Thoracic aorta (tissue), 2 donors: Measurements from ENCODE around the gene TLE7. TPM values are rescaled to one million over a fixed set of nuclear protein-coding genes. Genes with fewer than 3 reads are reported as not detected.

Experiments
- ATAC-seq: fragments of 150-250 bp; one replicate; pipeline ENCODE4 v1.8.0; 2017; ENCODE audit warnings: low read depth; ENCODE audit not compliant: insufficient number of reproducible peaks, low FRiP score
- DNase-seq: peaks from one replicate; pipeline ENCODE4 v3.0.0-alpha.2; 2020; ENCODE audit warnings: low spot score
- H3K27ac ChIP-seq, 2 donors: fragments of 200-600 bp; sonication (generic); 1 replicate in 1 of 2; 2 replicates in 1 of 2; pipeline ENCODE4 v1.5.1; 2016; ENCODE audit warnings: mild to moderate bottlenecking in 2 of 2, moderate library complexity in 2 of 2
- H3K27me3 ChIP-seq: fragments of 200-600 bp; sonication (generic); replicated peaks from 2 replicates; pipeline ENCODE4 v1.6.0; 2016; ENCODE audit warnings: mild to moderate bottlenecking; ENCODE audit not compliant: insufficient read depth
- H3K36me3 ChIP-seq: fragments of 200-600 bp; sonication (generic); one replicate; pipeline ENCODE4 v1.5.1; 2016
- H3K4me1 ChIP-seq, 2 donors: fragments of 200-600 bp; sonication (generic); 1 replicate in 1 of 2; 2 replicates in 1 of 2; pipeline versions ENCODE4 v1.5.1 to v1.6.0; 2016; ENCODE audit warnings: low read depth in 2 of 2, mild to moderate bottlenecking in 1 of 2; ENCODE audit not compliant: control insufficient read depth in 1 of 2
- H3K4me3 ChIP-seq: fragments of 200-600 bp; sonication (generic); 2 replicates; pipeline ENCODE4 v1.5.1; 2016; ENCODE audit warnings: mild to moderate bottlenecking
- H3K9me3 ChIP-seq: fragments of 200-600 bp; sonication (generic); 2 replicates; pipeline ENCODE4 v1.5.1; 2016
- CTCF ChIP-seq: fragments of 200-600 bp; sonication (generic); IDR thresholded peaks from one replicate; pipeline ENCODE4 v1.5.1; 2019; ENCODE audit warnings: antibody characterized with exemption
- total RNA-seq, 2 donors: library from RNA; depleted of rRNA; stranded (reverse); fragments of >200 nt; gene quantifications; one replicate each; pipeline versions ENCODE4 v1.1.0 to v1.2.3, GENCODE V29; 2016

TLE7 gene
- total RNA-seq, 2 donors from 2014 or later, result not detected

- Histone ChIP-seq H3K27ac (no peak overlapping the region), H3K9me3 (no peaks in the 10 kb centered on the region), H3K4me3 (no peak overlapping the region), H3K27me3 (no peaks in the 10 kb centered on the region), H3K4me1 (no peaks in the 10 kb centered on the region), H3K36me3 (no peaks in the 10 kb centered on the region)
- ATAC-seq, result no peak
- TF ChIP-seq CTCF, result no peak
- no peak for DNase-seq
Measured at GRCh38 chr16:71406316-71406715, 35.5 kb downstream of the TLE7 start.

GRCh38 chr16:71404364-71404763 lies 37.5 kb downstream of the TLE7 start:
- DNase-seq (no peak), ATAC-seq (no peak)
- Histone ChIP-seq H3K4me1 (no peaks in the 10 kb centered on the region), H3K4me3 (no peak overlapping the region), H3K9me3 (no peaks in the 10 kb centered on the region), H3K27ac (no peak overlapping the region), H3K27me3 (no peaks in the 10 kb centered on the region), H3K36me3 (no peaks in the 10 kb centered on the region)
- no peak for TF ChIP-seq CTCF

GRCh38 chr16:71402674-71403073 lies 39.2 kb downstream of the TLE7 start:
- Histone ChIP-seq H3K27ac (no peak overlapping the region), H3K4me1 (no peaks in the 10 kb centered on the region), H3K9me3 (no peaks in the 10 kb centered on the region), H3K4me3 (no peak overlapping the region), H3K36me3 (no peaks in the 10 kb centered on the region), H3K27me3 (no peaks in the 10 kb centered on the region)
- DNase-seq, result no peak
- TF ChIP-seq CTCF, result no peak
- ATAC-seq, result no peak

GRCh38 chr16:71402007-71402406 lies 39.8 kb downstream of the TLE7 start:
- no peaks in the 10 kb centered on the region for H3K9me3 ChIP-seq
- no peak overlapping the region for H3K4me3 ChIP-seq
- no peak for ATAC-seq
- no peaks in the 10 kb centered on the region for H3K27me3 ChIP-seq
- no peaks in the 10 kb centered on the region for H3K4me1 ChIP-seq
- TF ChIP-seq CTCF, result no peak
- no peaks in the 10 kb centered on the region for H3K36me3 ChIP-seq
- no peak for DNase-seq
- no peak overlapping the region for H3K27ac ChIP-seq

GRCh38 chr16:71399801-71400563 lies 41.9 kb downstream of the TLE7 start:
- Histone ChIP-seq H3K4me3 (no peak overlapping the region), H3K36me3 (no peaks in the 10 kb centered on the region), H3K9me3 (no peaks in the 10 kb centered on the region), H3K4me1 (no peaks in the 10 kb centered on the region), H3K27me3 (no peaks in the 10 kb centered on the region), H3K27ac (no peak overlapping the region)
- DNase-seq, result no peak
- ATAC-seq, result no peak
- no peak for TF ChIP-seq CTCF
